ENCODE measurements around the gene AFF3. TPM values are rescaled to one million over a fixed set of nuclear protein-coding genes. Genes with fewer than 3 reads are reported as not detected.
"Not testable (repeated sequence)": the region's sequence is repeated elsewhere in the genome, so short reads cannot be mapped to it uniquely, and the experiment has no call there.

Gene AFF3
- total and polyA plus RNA-seq, 4 donors: 4.2 to 90.9 (median 14.6) TPM

DNA sequence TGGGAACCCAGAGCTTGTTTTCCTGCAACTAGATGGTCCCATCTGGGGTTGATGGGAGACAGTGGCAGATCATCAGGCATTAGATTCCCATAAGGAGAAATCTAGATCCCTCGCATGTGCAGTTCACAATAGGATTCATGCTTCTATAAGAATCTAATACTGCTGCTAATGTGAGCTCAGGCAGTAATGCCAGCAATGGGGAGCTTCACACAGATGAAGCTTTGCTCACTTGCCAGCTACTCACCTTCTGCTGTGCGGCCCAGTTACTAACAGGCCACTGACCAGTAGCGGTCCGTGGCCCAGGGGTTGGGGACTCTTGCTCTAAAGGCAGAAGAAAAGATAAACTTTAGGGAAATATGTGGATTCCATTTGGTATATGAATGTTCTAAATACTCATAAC, 192.9 kb downstream of the AFF3 start:
- 96% methylated on average over 4 of the region's 4 CpGs for WGBS, 2 donors
- Histone ChIP-seq H3K9me3 (ENCODE audit: control insufficient read depth in 4 of 4, insufficient read depth in 3 of 4, low read length in 3 of 4) (no peaks in the 10 kb centered on the region), H3K27me3 (ENCODE audit: control insufficient read depth in 3 of 3, insufficient read depth in 3 of 3, low read length in 2 of 3) (no peaks in the 10 kb centered on the region), H3K4me1 (ENCODE audit: control insufficient read depth in 5 of 5, insufficient read depth in 5 of 5, low read length in 5 of 5) (peaks cover 0 to 5% (median 0%) of the 10 kb centered on the region in 5 donors), H3K27ac (ENCODE audit: low read depth in 1 of 2, low read length in 1 of 2) (no peak overlapping the region), H3K9ac (ENCODE audit: insufficient read depth in 1 of 2, low read length in 2 of 2) (no peak overlapping the region), H3K4me3 (no peak overlapping the region), H3K36me3 (ENCODE audit: control insufficient read depth in 4 of 4, insufficient read depth in 4 of 4, low read length in 4 of 4) (peaks cover 0 to 2% (median 0%) of the 10 kb centered on the region in 4 donors)
- ATAC-seq (ENCODE audit: insufficient read depth, low FRiP score) (no peak), DNase-seq (no peak)
- TF ChIP-seq, protein P1, sequence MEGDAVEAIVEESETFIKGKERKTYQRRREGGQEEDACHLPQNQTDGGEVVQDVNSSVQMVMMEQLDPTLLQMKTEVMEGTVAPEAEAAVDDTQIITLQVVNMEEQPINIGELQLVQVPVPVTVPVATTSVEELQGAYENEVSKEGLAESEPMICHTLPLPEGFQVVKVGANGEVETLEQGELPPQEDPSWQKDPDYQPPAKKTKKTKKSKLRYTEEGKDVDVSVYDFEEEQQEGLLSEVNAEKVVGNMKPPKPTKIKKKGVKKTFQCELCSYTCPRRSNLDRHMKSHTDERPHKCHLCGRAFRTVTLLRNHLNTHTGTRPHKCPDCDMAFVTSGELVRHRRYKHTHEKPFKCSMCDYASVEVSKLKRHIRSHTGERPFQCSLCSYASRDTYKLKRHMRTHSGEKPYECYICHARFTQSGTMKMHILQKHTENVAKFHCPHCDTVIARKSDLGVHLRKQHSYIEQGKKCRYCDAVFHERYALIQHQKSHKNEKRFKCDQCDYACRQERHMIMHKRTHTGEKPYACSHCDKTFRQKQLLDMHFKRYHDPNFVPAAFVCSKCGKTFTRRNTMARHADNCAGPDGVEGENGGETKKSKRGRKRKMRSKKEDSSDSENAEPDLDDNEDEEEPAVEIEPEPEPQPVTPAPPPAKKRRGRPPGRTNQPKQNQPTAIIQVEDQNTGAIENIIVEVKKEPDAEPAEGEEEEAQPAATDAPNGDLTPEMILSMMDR (IDR thresholded peaks at IDR 0.05; ENCODE audit: control extremely low read depth, extremely low read depth): no peak

DNA sequence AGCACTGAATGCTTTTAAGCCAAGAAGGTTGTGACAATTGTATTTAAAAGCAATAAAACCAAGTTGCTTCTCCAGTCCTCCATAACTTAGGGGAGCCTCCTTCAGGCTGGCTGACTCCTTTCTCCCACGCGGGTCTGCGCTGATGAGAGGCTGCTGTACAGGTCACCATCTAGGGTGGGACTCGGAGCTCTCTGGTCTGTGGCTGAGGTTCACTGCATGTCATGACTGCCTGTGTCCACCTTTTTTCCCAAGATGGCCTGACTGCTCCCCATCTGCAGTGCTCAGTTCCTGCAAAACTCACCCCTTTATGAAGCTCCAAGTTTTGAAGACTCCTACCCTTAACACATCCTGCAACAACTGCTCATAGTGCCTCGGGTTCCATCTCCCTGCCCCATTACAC, 194.4 kb downstream of the AFF3 start:
- WGBS, 2 donors: 96 to 97% methylated on average over 5 of the region's 5 CpGs
- ATAC-seq (ENCODE audit: insufficient read depth, low FRiP score): no peak
- no peak for DNase-seq
- TF ChIP-seq, protein P1 (IDR thresholded peaks at IDR 0.05; ENCODE audit: control extremely low read depth, extremely low read depth): no peak
- Histone ChIP-seq H3K4me3 (no peak overlapping the region), H3K36me3 (ENCODE audit: control insufficient read depth in 4 of 4, insufficient read depth in 4 of 4, low read length in 4 of 4) (peaks cover 0 to 2% (median 0%) of the 10 kb centered on the region in 4 donors), H3K9me3 (ENCODE audit: control insufficient read depth in 4 of 4, insufficient read depth in 3 of 4, low read length in 3 of 4) (no peaks in the 10 kb centered on the region), H3K9ac (ENCODE audit: insufficient read depth in 1 of 2, low read length in 2 of 2) (no peak overlapping the region), H3K27me3 (ENCODE audit: control insufficient read depth in 3 of 3, insufficient read depth in 3 of 3, low read length in 2 of 3) (no peaks in the 10 kb centered on the region), H3K4me1 (ENCODE audit: control insufficient read depth in 5 of 5, insufficient read depth in 5 of 5, low read length in 5 of 5) (peaks cover 0 to 5% (median 0%) of the 10 kb centered on the region in 5 donors), H3K27ac (ENCODE audit: low read depth in 1 of 2, low read length in 1 of 2) (no peak overlapping the region)

DNA sequence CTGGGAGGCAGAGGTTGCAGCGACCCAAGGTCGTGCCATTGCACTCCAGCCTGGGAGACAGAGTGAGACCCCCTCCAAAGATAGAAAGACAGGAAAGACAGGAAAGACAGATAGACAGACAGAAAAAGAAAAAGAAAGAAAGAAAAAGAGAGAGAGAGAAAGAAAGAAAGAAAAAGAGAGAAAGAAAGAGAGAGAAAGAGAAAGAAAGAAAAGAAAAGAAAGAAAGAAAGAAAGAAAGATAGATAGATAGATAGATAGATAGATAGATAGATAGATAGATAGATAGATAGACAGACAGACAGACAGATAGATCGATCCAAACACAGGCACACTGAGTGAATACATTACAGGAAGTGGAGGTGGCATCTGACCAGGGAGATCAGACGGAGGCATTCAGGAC, 195.0 kb downstream of the AFF3 start:
- H3K27ac ChIP-seq (ENCODE audit: low read depth in 1 of 2, low read length in 1 of 2); H3K9ac ChIP-seq (ENCODE audit: insufficient read depth in 1 of 2, low read length in 2 of 2); H3K27me3 ChIP-seq (ENCODE audit: control insufficient read depth in 3 of 3, insufficient read depth in 3 of 3, low read length in 2 of 3); H3K4me1 ChIP-seq (ENCODE audit: control insufficient read depth in 5 of 5, insufficient read depth in 5 of 5, low read length in 5 of 5); H3K36me3 ChIP-seq (ENCODE audit: control insufficient read depth in 4 of 4, insufficient read depth in 4 of 4, low read length in 4 of 4); H3K4me3 ChIP-seq; H3K9me3 ChIP-seq (ENCODE audit: control insufficient read depth in 4 of 4, insufficient read depth in 3 of 4, low read length in 3 of 4); DNase-seq; ATAC-seq (ENCODE audit: insufficient read depth, low FRiP score): not testable (repeated sequence)
- WGBS, 2 donors: 83 to 93% methylated on average over 4 of the region's 4 CpGs

DNA sequence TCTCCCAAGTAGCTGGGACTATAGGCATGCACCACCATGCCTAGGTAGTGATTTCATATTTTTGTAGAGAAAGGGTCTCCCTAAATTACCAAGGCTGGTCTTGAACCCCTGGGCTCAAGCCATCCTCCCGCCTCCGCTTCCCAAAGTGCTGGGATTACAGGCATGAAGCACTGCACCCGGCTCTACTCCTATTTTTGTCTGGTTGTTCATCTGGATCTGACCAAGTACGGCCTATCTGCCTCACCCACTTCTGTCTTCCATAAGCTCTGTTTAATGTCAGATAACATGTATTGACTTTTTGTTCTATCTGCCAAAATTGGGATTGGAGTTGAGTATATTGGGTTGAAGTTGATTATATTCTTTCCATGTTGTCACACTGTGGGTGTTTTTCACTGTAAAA, 198.4 kb downstream of the AFF3 start:
- DNase-seq (no peak), ATAC-seq (ENCODE audit: insufficient read depth, low FRiP score) (no peak)
- H3K9me3 ChIP-seq (ENCODE audit: control insufficient read depth in 4 of 4, insufficient read depth in 3 of 4, low read length in 3 of 4): no peaks in the 10 kb centered on the region
- 97 to 99% methylated on average over 4 of the region's 4 CpGs for WGBS, 2 donors
- H3K4me1 ChIP-seq (ENCODE audit: control insufficient read depth in 5 of 5, insufficient read depth in 5 of 5, low read length in 5 of 5): peaks cover 0 to 5% (median 0%) of the 10 kb centered on the region in 5 donors
- H3K27me3 ChIP-seq (ENCODE audit: control insufficient read depth in 3 of 3, insufficient read depth in 3 of 3, low read length in 2 of 3): no peaks in the 10 kb centered on the region
- no peak overlapping the region for H3K4me3 ChIP-seq
- H3K27ac ChIP-seq (ENCODE audit: low read depth in 1 of 2, low read length in 1 of 2): no peak overlapping the region
- TF ChIP-seq, protein P1 (IDR thresholded peaks at IDR 0.05; ENCODE audit: control extremely low read depth, extremely low read depth): no peak
- no peak overlapping the region for H3K9ac ChIP-seq (ENCODE audit: insufficient read depth in 1 of 2, low read length in 2 of 2)
- peaks cover 0 to 8% (median 2%) of the 10 kb centered on the region in 4 donors for H3K36me3 ChIP-seq (ENCODE audit: control insufficient read depth in 4 of 4, insufficient read depth in 4 of 4, low read length in 4 of 4)

Data from lung (tissue), 12 donors.